HepG2 (cell line): ENCODE results near the gene SQSTM1. TPM values are rescaled to one million over a fixed set of nuclear protein-coding genes. Genes with fewer than 3 reads are reported as not detected.

ENCODE experiments used
- ATAC-seq: fragments of 200-7000 bp; cut with Tn5 transposase; 3 replicates; pipeline ENCODE4 v1.9.1; 2020; ENCODE audit warnings: mild to moderate bottlenecking, moderate library complexity
- BruUV-seq: library from RNA; stranded (reverse); fragments of 400-500 nt; replicated peaks from 2 replicates; lab custom pipeline; 2021; lab: Mats Ljungman, UMichigan
- CTCF ChIA-PET: fragments of 300-600 bp; formaldehyde crosslinking; extraction: SDS; loops from one replicate; lab custom pipeline; 2021; ENCODE audit warnings: low total read pairs, inconsistent platforms, low intra/inter-chr PET ratio; lab: Yijun Ruan, JAX
- POLR2A ChIA-PET: fragments of 350-600 bp; sonication (Branson Sonifier 250); formaldehyde crosslinking; loops from one replicate; lab custom pipeline; 2020; ENCODE audit warnings: antibody characterized with exemption, inconsistent platforms; lab: Yijun Ruan, JAX
- DNase-seq: peaks from one replicate; pipeline ENCODE4 v3.0.0-alpha.2; 2015; ENCODE audit warnings: low spot score
- FAIRE-seq: peaks from 3 replicates; lab custom pipeline; 2011; peaks lifted over from hg19 to GRCh38; lab: Jason Lieb, UNC
- H2AFZ ChIP-seq: one replicate; pipeline ENCODE4 v1.6.1; 2011; ENCODE audit warnings: low read length, inconsistent platforms
- H3K27ac ChIP-seq: fragments of 300-600 bp; 3 replicates; pipeline ENCODE4 v1.8.0; 2011; ENCODE audit warnings: mixed run types, mild to moderate bottlenecking, mixed read lengths, low read length, inconsistent platforms; ENCODE audit not compliant: insufficient read depth; ENCODE audit errors: extremely low read length
- H3K27me3 ChIP-seq, 2 experiments: fragments of 200-600 bp in 1 of 2; 2 replicates in 1 of 2; 3 replicates in 1 of 2; pipeline versions ENCODE4 v1.6.0 to v1.8.0; 2011; ENCODE audit warnings: low read length in 2 of 2, mild to moderate bottlenecking in 2 of 2, moderate library complexity in 2 of 2, inconsistent platforms in 1 of 2; ENCODE audit not compliant: insufficient read depth in 2 of 2, control insufficient read depth in 1 of 2
- H3K36me3 ChIP-seq, 2 experiments: fragments of 200-600 bp in 1 of 2; replicated peaks in 1 of 2; 2 replicates in 1 of 2; 3 replicates in 1 of 2; pipeline versions ENCODE4 v1.5.1 to v1.8.0; 2011; ENCODE audit warnings: low read length in 2 of 2, inconsistent platforms in 1 of 2; ENCODE audit not compliant: insufficient read depth in 2 of 2, control insufficient read depth in 1 of 2
- H3K4me1 ChIP-seq: 2 replicates; pipeline ENCODE4 v1.5.1; 2012; ENCODE audit warnings: low read length, inconsistent platforms; ENCODE audit not compliant: insufficient read depth
- H3K4me2 ChIP-seq: 2 replicates; pipeline ENCODE4 v1.6.0; 2011; ENCODE audit warnings: low read depth, low read length, inconsistent platforms
- H3K4me3 ChIP-seq, 3 experiments: fragments of 200-600 bp in 1 of 3; sonication (generic), shearing (Covaris generic) in 1 of 3; replicated peaks in 1 of 3; 2 replicates each; pipeline ENCODE4 v1.5.1; 2011 to 2016; ENCODE audit warnings: low read length in 3 of 3, inconsistent platforms in 2 of 3, low read depth in 2 of 3, mild to moderate bottlenecking in 2 of 3, control low read depth in 1 of 3, mixed read lengths in 1 of 3; ENCODE audit not compliant: insufficient read depth in 1 of 3
- H3K79me2 ChIP-seq: one replicate; pipeline ENCODE4 v1.6.1; 2011; ENCODE audit warnings: low read length, inconsistent platforms; ENCODE audit not compliant: insufficient read depth
- H3K9ac ChIP-seq: 2 replicates; pipeline ENCODE4 v1.6.0; 2011; ENCODE audit warnings: mild to moderate bottlenecking, low read depth, low read length, inconsistent platforms; ENCODE audit not compliant: insufficient read depth
- H3K9me3 ChIP-seq: 2 replicates; pipeline ENCODE4 v1.5.1; 2012; ENCODE audit warnings: mild to moderate bottlenecking, low read length
- H4K20me1 ChIP-seq: 2 replicates; pipeline ENCODE4 v1.6.0; 2011; ENCODE audit warnings: inconsistent platforms, mild to moderate bottlenecking, low read length, moderate library complexity; ENCODE audit not compliant: insufficient read depth
- EP300 ChIP-seq, 3 experiments: sonication (generic) in 1 of 3; formaldehyde crosslinking in 1 of 3; IDR thresholded peaks; 2 replicates each; pipeline versions ENCODE4 v1.5.1 to v1.6.1; 2011 to 2020; ENCODE audit warnings: low read depth in 2 of 3, low read length in 2 of 3, borderline replicate concordance in 1 of 3, improper control_type of control experiment in 1 of 3, mild to moderate bottlenecking in 1 of 3, missing genetic modification reagents in 1 of 3, moderate library complexity in 1 of 3
- PAF1 ChIP-seq: IDR thresholded peaks from 2 replicates; pipeline ENCODE4 v1.6.1; 2016; ENCODE audit warnings: missing genetic modification reagents, missing compliant biosample characterization
- POLR2G ChIP-seq: fragments of 200-400 bp; formaldehyde crosslinking; IDR thresholded peaks from 2 replicates; pipeline ENCODE4 v1.6.1; 2018; ENCODE audit warnings: mild to moderate bottlenecking, low read depth, low read length, moderate library complexity
- RBM22 ChIP-seq: fragments of 200-400 bp; formaldehyde crosslinking; optimal IDR thresholded peaks from 2 replicates; pipeline ENCODE3; 2017; ENCODE audit warnings: mild to moderate bottlenecking, low read length, moderate library complexity
- SMYD3 ChIP-seq: sonication (generic); formaldehyde crosslinking; IDR thresholded peaks from 2 replicates; pipeline ENCODE4 v1.8.1; 2023; ENCODE audit warnings: mild to moderate bottlenecking, missing genetic modification reagents
- ZNF570 ChIP-seq: sonication (generic); formaldehyde crosslinking; IDR thresholded peaks from 2 replicates; pipeline ENCODE4 v1.4.0; 2020; ENCODE audit warnings: mild to moderate bottlenecking, missing genetic modification reagents, borderline replicate concordance
- ZZZ3 ChIP-seq: sonication (generic); formaldehyde crosslinking; IDR thresholded peaks from 2 replicates; pipeline ENCODE4 v1.4.0; 2020; ENCODE audit warnings: missing genetic modification reagents, mild to moderate bottlenecking, borderline replicate concordance
- WGBS: methylation state at CpG from one replicate; pipeline ENCODE4 v1.1.6; 2017; ENCODE audit warnings: low lambda C conversion rate; 5-methylcytosine and 5-hydroxymethylcytosine counted together
- in situ Hi-C: cut with HindIII; loops from 2 replicates; pipeline ENCODE4 v1.10.0; 2017; ENCODE audit warnings: low pct_unique_long_range_greater_than_20kb; ENCODE audit not compliant: extremely low pct_ligation_motif_present
- intact Hi-C: fragments of 100-400 bp; cut with micrococcal nuclease; formaldehyde crosslinking; loops from one replicate; pipeline ENCODE4 v1.10.0; 2022; ENCODE audit not compliant: unreplicated experiment
- polyA plus RNA-seq, 8 experiments: library from polyadenylated mRNA; depleted of rRNA in 3 of 8; stranded (reverse) in 7 of 8; unstranded in 1 of 8; fragments of >200 nt; fragmentation: Illumina TruSeq in 4 of 8; extraction: Trizol in 4 of 8; gene quantifications; 2 replicates each; pipeline versions ENCODE4 v1.2.1 to v1.2.3, GENCODE V29; 2011 to 2016; ENCODE audit warnings: low read depth in 4 of 8, missing spikeins in 1 of 8, mixed read lengths in 1 of 8; ENCODE audit not compliant: insufficient read depth in 1 of 8
- total RNA-seq, 5 experiments: library from RNA; depleted of rRNA; stranded (reverse); fragments of >200 nt; fragmentation: Illumina TruSeq; extraction: Trizol; gene quantifications; 2 replicates each; pipeline ENCODE4 v1.2.3, GENCODE V29; 2016; ENCODE audit warnings: low read depth in 1 of 5

Gene SQSTM1
- total and polyA plus RNA-seq, 2 of the 13 experiments (the other 11 are each of a cell fraction or from before 2014, with no cell fraction given) = 90.9 to 160 TPM

GRCh38 chr5:179822059-179822432 is 1.3 kb downstream of the SQSTM1 start:
- Histone ChIP-seq H3K4me1 (peaks cover 83% of the 10 kb centered on the region), H3K9me3 (no peaks in the 10 kb centered on the region), H2AFZ (no peak overlapping the region), H3K27ac (peak overlapping the region; percentile 99), H4K20me1 (peaks cover 51% of the 10 kb centered on the region), H3K9ac (peak overlapping the region; percentile 100), H3K79me2 (peaks cover 49% of the 10 kb centered on the region), H3K27me3 (no peaks in the 10 kb centered on the region), H3K36me3 (peaks cover 15 to 32% of the 10 kb centered on the region in 2 experiments), H3K4me2 (peak overlapping the region; percentile 92), H3K4me3 (peak overlapping the region; percentile 97 to 99 (median 99))
- intact Hi-C loops = no loop called here
- FAIRE-seq (no peak), ATAC-seq (no peak), DNase-seq (no peak)
- TSS peak; percentile 70 for BruUV-seq
- POLR2A ChIA-PET = interaction anchor here (0.6 to 1.8 kb wide), 12 partner anchors 8 to 90 kb away, joined by 3 to 11 read pairs (median 4); partner anchors contain the start of genes MGAT4B and MRNIP
- in situ Hi-C loops = no loop called here
- CTCF ChIA-PET = no interaction called here
- TF ChIP-seq ZNF570 (CRISPR knock-in tag) (no peak), ZZZ3 (CRISPR knock-in tag) (0 out of 2 replicates have a peak, but pooled peaks have one; percentile 32), POLR2G (peak; percentile 18; the same call in 1 of the 2 replicates), PAF1 (CRISPR knock-in tag) (peak; percentile 24; the same call in 1 of the 2 replicates), EP300 (IDR thresholded peaks at IDR 0.05; ENCODE audit: low read depth in 2 of 2, low read length in 2 of 2) (no peak), EP300 (CRISPR knock-in tag; IDR thresholded peaks at IDR 0.05; ENCODE audit: borderline replicate concordance) (no peak), SMYD3 (CRISPR knock-in tag) (0 out of 2 replicates have a peak, but pooled peaks have one; percentile 1), RBM22 (peak; percentile 79)
- 46% methylated on average over 3 of the region's 3 CpGs for WGBS
